ENCODE data around the gene DCN.

- no peak for TF ChIP-seq CTCF (IDR thresholded peaks at IDR 0.05)
- TF ChIP-seq POLR2A (IDR thresholded peaks at IDR 0.05): peak in 1 of 4 donors; percentile 56
These were observed 3.3 kb downstream of the DCN start for GRCh38 chr12:91179315-91179714.
